Tibial nerve (tissue), 3 donors: Measurements from ENCODE around the gene CSPG5.

ENCODE experiments used
- CTCF ChIP-seq, 5 experiments: fragments of 200-600 bp in 3 of 5; fragments of 450-650 bp in 2 of 5; sonication (generic) in 3 of 5; IDR thresholded peaks; one replicate each; pipeline ENCODE4 v1.5.1; 2016 to 2019; ENCODE audit warnings: antibody characterized with exemption in 5 of 5, mild to moderate bottlenecking in 3 of 5, moderate library complexity in 2 of 5
- POLR2A ChIP-seq, 2 donors: fragments of 450-650 bp; IDR thresholded peaks; one replicate each; pipeline ENCODE4 v1.6.1; 2017; ENCODE audit warnings: antibody characterized with exemption in 2 of 2, mild to moderate bottlenecking in 2 of 2, moderate library complexity in 2 of 2

- TF ChIP-seq POLR2A (IDR thresholded peaks at IDR 0.05), result no peak
- no peak for TF ChIP-seq CTCF (IDR thresholded peaks at IDR 0.05)
Observed at GRCh38 chr3:47578119-47578632, 489 bp downstream of the CSPG5 start.
